Mucosa of descending colon (tissue), 3 donors: ENCODE measurements around the gene GSK3A. TPM values are rescaled to one million over a fixed set of nuclear protein-coding genes. Genes with fewer than 3 reads are reported as not detected.
A peak's percentile ranks its signal among the peaks of the same experiment; 100 is the strongest.

Experiments
- ATAC-seq: fragments of 200-7000 bp; cut with Tn5 transposase; one replicate; pipeline ENCODE4 v1.9.1; 2020; ENCODE audit warnings: mild to moderate bottlenecking, moderate library complexity
- DNase-seq, 3 donors: peaks; one replicate each; pipeline ENCODE4 v3.0.0-alpha.2; 2020
- H3K36me3 ChIP-seq: fragments of 200-600 bp; one replicate; pipeline ENCODE4 v1.8.0; 2021; ENCODE audit warnings: low read depth, mild to moderate bottlenecking
- H3K4me1 ChIP-seq: fragments of 200-600 bp; one replicate; pipeline ENCODE4 v1.8.0; 2021; ENCODE audit warnings: low read depth, mild to moderate bottlenecking
- H3K4me3 ChIP-seq: fragments of 200-600 bp; one replicate; pipeline ENCODE4 v1.8.0; 2021; ENCODE audit warnings: mild to moderate bottlenecking
- H3K9me3 ChIP-seq: fragments of 200-600 bp; one replicate; pipeline ENCODE4 v1.8.0; 2021; ENCODE audit warnings: mild to moderate bottlenecking
- intact Hi-C, 2 donors: fragments of 100-400 bp; cut with DNase I in 1 of 2; cut with micrococcal nuclease in 1 of 2; formaldehyde crosslinking; loops; one replicate each; pipeline versions ENCODE4 v1.11.0 to v1.11.1; 2022; cut with DNase I, micrococcal nuclease
- total RNA-seq, 3 donors: library from RNA; stranded (reverse); fragmentation: NEBNext Ultra II Directional in 2 of 3; extraction: Animal tissue kit (Norgen Biotek cat#: 25700) in 2 of 3; gene quantifications; one replicate each; pipeline versions ENCODE4 v1.2.1 to v1.2.4, GENCODE V29; 2021 to 2023
- TF ChIP-seq, protein P1 (sequence below): fragments of 200-600 bp; IDR thresholded peaks from one replicate; pipeline ENCODE4 v1.8.0; 2022; ENCODE audit warnings: antibody characterized with exemption, mild to moderate bottlenecking
- donor health status: DM: no; HTN: no; CAD: no; lungs with moderate emphysema.
- donor health status: DM: no; HTN: no; CAD: no.
- donor health status: DM: no; HTN: yes; CAD: no.

Gene GSK3A
- total RNA-seq, 3 donors from 2014 or later: 41.8 to 52.0 (median 46.9) TPM

DNA sequence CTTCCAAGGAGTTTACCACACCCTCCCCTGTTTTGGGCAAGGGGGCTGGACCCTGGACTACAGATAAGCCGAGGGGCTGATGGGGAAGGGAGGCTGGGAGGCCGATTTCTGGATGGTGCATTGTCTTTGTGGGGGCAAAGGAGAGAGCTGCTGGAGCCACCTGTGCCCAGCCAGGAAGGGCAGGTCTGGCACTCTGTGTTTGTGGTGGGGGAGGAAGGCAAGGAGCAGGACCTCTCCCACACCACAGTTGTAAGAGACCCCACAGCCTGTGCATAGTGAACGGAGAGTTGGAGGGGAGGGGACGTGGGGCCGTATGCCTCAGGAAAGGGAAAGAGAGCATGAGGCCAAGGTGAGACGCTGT lies 43.6 kb upstream of the GSK3A start:
- DNase-seq: no peak
- H3K36me3 ChIP-seq: peaks cover 3% of the 10 kb centered on the region
- no peaks in the 10 kb centered on the region for H3K9me3 ChIP-seq
- peaks cover 38% of the 10 kb centered on the region for H3K4me1 ChIP-seq
- no peak for ATAC-seq
- no peak overlapping the region for H3K4me3 ChIP-seq
- TF ChIP-seq, protein P1, sequence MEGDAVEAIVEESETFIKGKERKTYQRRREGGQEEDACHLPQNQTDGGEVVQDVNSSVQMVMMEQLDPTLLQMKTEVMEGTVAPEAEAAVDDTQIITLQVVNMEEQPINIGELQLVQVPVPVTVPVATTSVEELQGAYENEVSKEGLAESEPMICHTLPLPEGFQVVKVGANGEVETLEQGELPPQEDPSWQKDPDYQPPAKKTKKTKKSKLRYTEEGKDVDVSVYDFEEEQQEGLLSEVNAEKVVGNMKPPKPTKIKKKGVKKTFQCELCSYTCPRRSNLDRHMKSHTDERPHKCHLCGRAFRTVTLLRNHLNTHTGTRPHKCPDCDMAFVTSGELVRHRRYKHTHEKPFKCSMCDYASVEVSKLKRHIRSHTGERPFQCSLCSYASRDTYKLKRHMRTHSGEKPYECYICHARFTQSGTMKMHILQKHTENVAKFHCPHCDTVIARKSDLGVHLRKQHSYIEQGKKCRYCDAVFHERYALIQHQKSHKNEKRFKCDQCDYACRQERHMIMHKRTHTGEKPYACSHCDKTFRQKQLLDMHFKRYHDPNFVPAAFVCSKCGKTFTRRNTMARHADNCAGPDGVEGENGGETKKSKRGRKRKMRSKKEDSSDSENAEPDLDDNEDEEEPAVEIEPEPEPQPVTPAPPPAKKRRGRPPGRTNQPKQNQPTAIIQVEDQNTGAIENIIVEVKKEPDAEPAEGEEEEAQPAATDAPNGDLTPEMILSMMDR: no peak
- intact Hi-C loops: no loop called here

DNA sequence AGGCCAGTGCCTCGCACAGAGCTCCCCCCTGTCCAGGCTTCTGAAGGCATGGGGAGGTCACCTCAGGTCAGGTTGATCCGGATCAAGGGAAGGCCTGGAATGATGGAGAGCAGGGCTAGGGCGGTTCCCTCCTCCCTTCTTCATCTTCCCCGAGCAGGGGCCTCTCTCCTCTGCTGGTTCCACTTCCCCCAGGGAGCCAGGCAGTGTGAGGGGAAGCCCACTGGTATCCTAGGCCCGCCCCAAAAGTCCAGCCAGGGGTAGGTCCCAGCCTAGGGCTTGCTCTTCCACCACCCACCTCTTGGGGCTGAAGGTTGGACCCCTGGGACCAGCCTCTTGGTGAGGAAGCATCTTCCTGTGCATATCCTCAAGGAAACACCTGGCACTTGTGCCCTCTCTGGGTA lies 43.1 kb upstream of the GSK3A start:
- DNase-seq (no peak), ATAC-seq (no peak)
- Histone ChIP-seq H3K36me3 (no peaks in the 10 kb centered on the region), H3K4me3 (no peak overlapping the region), H3K4me1 (peaks cover 39% of the 10 kb centered on the region), H3K9me3 (no peaks in the 10 kb centered on the region)
- TF ChIP-seq, protein P1: no peak
- intact Hi-C loops: no loop called here

GRCh38 chr19:42284591-42285341 lies 42.4 kb upstream of the GSK3A start:
- Histone ChIP-seq H3K4me3 (no peak overlapping the region), H3K4me1 (peaks cover 39% of the 10 kb centered on the region), H3K36me3 (no peaks in the 10 kb centered on the region), H3K9me3 (no peaks in the 10 kb centered on the region)
- intact Hi-C loops: loop anchor here in 1 of 2 donors (5.0 kb wide), 1 partner anchor 37 kb away; no protein-coding TSS in a partner anchor
- TF ChIP-seq, protein P1: no peak
- DNase-seq: peak in 1 of 3 donors; percentile 64
- ATAC-seq: no peak

GRCh38 chr19:42284066-42284501 lies 41.7 kb upstream of the GSK3A start:
- Histone ChIP-seq H3K4me1 (peaks cover 46% of the 10 kb centered on the region), H3K4me3 (peak overlapping the region; percentile 46)
- intact Hi-C loops: loop anchor here in 1 of 2 donors (5.0 kb wide), 1 partner anchor 37 kb away; no protein-coding TSS in a partner anchor

GRCh38 chr19:42283188-42284065 lies 41.0 kb upstream of the GSK3A start:
- no peaks in the 10 kb centered on the region for H3K9me3 ChIP-seq
- ATAC-seq (peak; percentile 82), DNase-seq (peak; percentile 97 to 98 (median 97))
- peak overlapping the region; percentile 46 for H3K4me3 ChIP-seq
- intact Hi-C loops: loop anchor here in 1 of 2 donors (5.0 kb wide), 1 partner anchor 36 kb away; no protein-coding TSS in a partner anchor
- no peaks in the 10 kb centered on the region for H3K36me3 ChIP-seq
- peaks cover 52% of the 10 kb centered on the region for H3K4me1 ChIP-seq
- TF ChIP-seq, protein P1: no peak

More at GRCh38 chr19:42284066-42284501, 41.7 kb upstream of the GSK3A start:
- H3K9me3 ChIP-seq: no peaks in the 10 kb centered on the region
- ATAC-seq (peak; percentile 68), DNase-seq (peak; percentile 71 to 89 (median 89))
- H3K36me3 ChIP-seq: no peaks in the 10 kb centered on the region
- TF ChIP-seq, protein P1: no peak
